ENCODE measurements around the gene PSMA6. TPM values are rescaled to one million over a fixed set of nuclear protein-coding genes. Genes with fewer than 3 reads are reported as not detected.
A peak's percentile ranks its signal among the peaks of the same experiment; 100 is the strongest.

The PSMA6 gene
- total and polyA plus RNA-seq, 2 of the 13 experiments (the other 11 are each of a cell fraction or from before 2014, with no cell fraction given): 525 to 1,109 TPM

DNA sequence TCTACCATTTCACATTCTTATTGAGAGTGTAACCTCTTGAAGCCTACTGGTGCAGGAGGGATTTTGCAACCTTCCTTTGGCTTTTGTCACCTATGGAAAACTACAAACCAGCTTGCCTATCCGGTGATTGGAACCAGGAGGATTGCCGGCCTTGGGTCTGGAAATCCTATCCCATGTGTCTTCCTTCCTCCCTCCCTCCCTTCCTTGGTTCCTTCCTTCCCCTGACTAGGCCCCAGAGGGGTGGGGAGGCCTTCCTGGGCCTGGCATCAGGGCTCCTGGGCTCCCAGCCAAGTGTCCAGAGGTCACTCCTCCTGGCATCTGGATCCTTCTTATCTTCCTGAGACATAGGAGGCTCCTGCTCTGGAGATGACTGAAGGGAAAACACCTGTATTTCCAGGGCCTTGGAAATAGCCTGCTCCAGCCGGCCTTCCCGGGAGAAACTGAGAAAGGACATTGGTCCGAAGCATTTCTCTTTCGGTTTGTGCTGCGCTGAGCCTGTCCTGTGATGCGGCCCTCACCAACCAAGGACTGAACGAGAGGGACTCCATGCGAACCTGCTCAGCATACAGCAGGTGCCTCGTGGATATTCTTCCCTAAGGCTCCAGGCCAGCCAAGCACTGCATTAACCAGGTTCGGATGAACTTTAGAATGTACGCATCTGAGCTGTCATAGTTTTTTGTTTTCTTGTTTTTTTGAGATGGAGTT lies 43.4 kb downstream of the PSMA6 start (continued):
- TF ChIP-seq ZNF577 (CRISPR knock-in tag; IDR thresholded peaks at IDR 0.05; ENCODE audit: borderline replicate concordance, low read depth): no peak
- peak; percentile 26 for TF ChIP-seq PTBP1 (IDR thresholded peaks at IDR 0.05; ENCODE audit: low read depth, low read length, poor library complexity, severe bottlenecking)
- TF ChIP-seq, protein P1, sequence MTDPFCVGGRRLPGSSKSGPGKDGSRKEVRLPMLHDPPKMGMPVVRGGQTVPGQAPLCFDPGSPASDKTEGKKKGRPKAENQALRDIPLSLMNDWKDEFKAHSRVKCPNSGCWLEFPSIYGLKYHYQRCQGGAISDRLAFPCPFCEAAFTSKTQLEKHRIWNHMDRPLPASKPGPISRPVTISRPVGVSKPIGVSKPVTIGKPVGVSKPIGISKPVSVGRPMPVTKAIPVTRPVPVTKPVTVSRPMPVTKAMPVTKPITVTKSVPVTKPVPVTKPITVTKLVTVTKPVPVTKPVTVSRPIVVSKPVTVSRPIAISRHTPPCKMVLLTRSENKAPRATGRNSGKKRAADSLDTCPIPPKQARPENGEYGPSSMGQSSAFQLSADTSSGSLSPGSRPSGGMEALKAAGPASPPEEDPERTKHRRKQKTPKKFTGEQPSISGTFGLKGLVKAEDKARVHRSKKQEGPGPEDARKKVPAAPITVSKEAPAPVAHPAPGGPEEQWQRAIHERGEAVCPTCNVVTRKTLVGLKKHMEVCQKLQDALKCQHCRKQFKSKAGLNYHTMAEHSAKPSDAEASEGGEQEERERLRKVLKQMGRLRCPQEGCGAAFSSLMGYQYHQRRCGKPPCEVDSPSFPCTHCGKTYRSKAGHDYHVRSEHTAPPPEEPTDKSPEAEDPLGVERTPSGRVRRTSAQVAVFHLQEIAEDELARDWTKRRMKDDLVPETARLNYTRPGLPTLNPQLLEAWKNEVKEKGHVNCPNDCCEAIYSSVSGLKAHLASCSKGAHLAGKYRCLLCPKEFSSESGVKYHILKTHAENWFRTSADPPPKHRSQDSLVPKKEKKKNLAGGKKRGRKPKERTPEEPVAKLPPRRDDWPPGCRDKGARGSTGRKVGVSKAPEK (CRISPR knock-in tag; IDR thresholded peaks at IDR 0.05; ENCODE audit: borderline replicate concordance): peak; percentile 89; the same call in 1 of the 2 replicates
- TF ChIP-seq, protein P2, sequence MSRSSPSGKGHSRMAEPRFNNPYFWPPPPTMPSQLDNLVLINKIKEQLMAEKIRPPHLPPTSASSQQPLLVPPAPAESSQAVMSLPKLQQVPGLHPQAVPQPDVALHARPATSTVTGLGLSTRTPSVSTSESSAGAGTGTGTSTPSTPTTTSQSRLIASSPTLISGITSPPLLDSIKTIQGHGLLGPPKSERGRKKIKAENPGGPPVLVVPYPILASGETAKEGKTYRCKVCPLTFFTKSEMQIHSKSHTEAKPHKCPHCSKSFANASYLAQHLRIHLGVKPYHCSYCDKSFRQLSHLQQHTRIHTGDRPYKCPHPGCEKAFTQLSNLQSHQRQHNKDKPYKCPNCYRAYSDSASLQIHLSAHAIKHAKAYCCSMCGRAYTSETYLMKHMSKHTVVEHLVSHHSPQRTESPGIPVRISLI (CRISPR knock-in tag; IDR thresholded peaks at IDR 0.05; ENCODE audit: borderline replicate concordance): peak; percentile 39; the same call in 1 of the 2 replicates
- no peak for TF ChIP-seq ZNF850 (CRISPR knock-in tag; conservative IDR thresholded peaks at IDR 0.05)
- TF ChIP-seq, protein P3, sequence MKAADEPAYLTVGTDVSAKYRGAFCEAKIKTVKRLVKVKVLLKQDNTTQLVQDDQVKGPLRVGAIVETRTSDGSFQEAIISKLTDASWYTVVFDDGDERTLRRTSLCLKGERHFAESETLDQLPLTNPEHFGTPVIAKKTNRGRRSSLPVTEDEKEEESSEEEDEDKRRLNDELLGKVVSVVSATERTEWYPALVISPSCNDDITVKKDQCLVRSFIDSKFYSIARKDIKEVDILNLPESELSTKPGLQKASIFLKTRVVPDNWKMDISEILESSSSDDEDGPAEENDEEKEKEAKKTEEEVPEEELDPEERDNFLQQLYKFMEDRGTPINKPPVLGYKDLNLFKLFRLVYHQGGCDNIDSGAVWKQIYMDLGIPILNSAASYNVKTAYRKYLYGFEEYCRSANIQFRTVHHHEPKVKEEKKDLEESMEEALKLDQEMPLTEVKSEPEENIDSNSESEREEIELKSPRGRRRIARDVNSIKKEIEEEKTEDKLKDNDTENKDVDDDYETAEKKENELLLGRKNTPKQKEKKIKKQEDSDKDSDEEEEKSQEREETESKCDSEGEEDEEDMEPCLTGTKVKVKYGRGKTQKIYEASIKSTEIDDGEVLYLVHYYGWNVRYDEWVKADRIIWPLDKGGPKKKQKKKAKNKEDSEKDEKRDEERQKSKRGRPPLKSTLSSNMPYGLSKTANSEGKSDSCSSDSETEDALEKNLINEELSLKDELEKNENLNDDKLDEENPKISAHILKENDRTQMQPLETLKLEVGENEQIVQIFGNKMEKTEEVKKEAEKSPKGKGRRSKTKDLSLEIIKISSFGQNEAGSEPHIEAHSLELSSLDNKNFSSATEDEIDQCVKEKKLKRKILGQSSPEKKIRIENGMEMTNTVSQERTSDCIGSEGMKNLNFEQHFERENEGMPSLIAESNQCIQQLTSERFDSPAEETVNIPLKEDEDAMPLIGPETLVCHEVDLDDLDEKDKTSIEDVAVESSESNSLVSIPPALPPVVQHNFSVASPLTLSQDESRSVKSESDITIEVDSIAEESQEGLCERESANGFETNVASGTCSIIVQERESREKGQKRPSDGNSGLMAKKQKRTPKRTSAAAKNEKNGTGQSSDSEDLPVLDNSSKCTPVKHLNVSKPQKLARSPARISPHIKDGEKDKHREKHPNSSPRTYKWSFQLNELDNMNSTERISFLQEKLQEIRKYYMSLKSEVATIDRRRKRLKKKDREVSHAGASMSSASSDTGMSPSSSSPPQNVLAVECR (CRISPR knock-in tag; IDR thresholded peaks at IDR 0.05; ENCODE audit: borderline replicate concordance): no peak
- no peak for TF ChIP-seq GFI1 (CRISPR knock-in tag; IDR thresholded peaks at IDR 0.05; ENCODE audit: borderline replicate concordance)
- TF ChIP-seq HNF4G (IDR thresholded peaks at IDR 0.05; ENCODE audit: borderline replicate concordance, low read depth, low read length): peak; percentile 46; the same call in 1 of the 2 replicates
- TF ChIP-seq HNF4G (CRISPR knock-in tag; IDR thresholded peaks at IDR 0.05; ENCODE audit: borderline replicate concordance, low read depth): no peak
- TF ChIP-seq PCBP2 (optimal IDR thresholded peaks at IDR 0.05; ENCODE audit: low read depth, low read length, poor library complexity, severe bottlenecking): peak; percentile 82
- no peak for TF ChIP-seq KMT2B (CRISPR knock-in tag; IDR thresholded peaks at IDR 0.05)
- TF ChIP-seq, protein P4, sequence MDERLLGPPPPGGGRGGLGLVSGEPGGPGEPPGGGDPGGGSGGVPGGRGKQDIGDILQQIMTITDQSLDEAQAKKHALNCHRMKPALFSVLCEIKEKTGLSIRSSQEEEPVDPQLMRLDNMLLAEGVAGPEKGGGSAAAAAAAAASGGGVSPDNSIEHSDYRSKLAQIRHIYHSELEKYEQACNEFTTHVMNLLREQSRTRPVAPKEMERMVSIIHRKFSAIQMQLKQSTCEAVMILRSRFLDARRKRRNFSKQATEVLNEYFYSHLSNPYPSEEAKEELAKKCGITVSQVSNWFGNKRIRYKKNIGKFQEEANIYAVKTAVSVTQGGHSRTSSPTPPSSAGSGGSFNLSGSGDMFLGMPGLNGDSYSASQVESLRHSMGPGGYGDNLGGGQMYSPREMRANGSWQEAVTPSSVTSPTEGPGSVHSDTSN (CRISPR knock-in tag; IDR thresholded peaks at IDR 0.05): no peak
- TF ChIP-seq BRCA1 (CRISPR knock-in tag; IDR thresholded peaks at IDR 0.05): no peak
- no peak for TF ChIP-seq ZNF598 (CRISPR knock-in tag; IDR thresholded peaks at IDR 0.05; ENCODE audit: borderline replicate concordance)
- TF ChIP-seq ZBTB21 (CRISPR knock-in tag; IDR thresholded peaks at IDR 0.05): peak; percentile 60
- no peak for TF ChIP-seq PAF1 (CRISPR knock-in tag; IDR thresholded peaks at IDR 0.05)
- TF ChIP-seq CENPT (CRISPR knock-in tag; IDR thresholded peaks at IDR 0.05; ENCODE audit: low read depth): no peak
